HAP-1 (cell line): ENCODE results near the gene DSEL.

ENCODE experiments used
- DNase-seq, 2 experiments: peaks; one replicate each; pipeline ENCODE4 v3.0.0-alpha.2; 2016 to 2020; ENCODE audit warnings: low spot score in 2 of 2
- H3K27me3 ChIP-seq: fragments of 250-450 bp; sonication (Bioruptor Pico); 2 replicates; pipeline ENCODE4 v1.5.1; 2020; ENCODE audit warnings: low read depth, mild to moderate bottlenecking, moderate library complexity
- H3K36me3 ChIP-seq: fragments of 250-450 bp; sonication (Bioruptor Pico); replicated peaks from 2 replicates; pipeline ENCODE4 v1.5.1; 2020; ENCODE audit warnings: mild to moderate bottlenecking
- H3K4me1 ChIP-seq: fragments of 250-450 bp; sonication (Bioruptor Pico); 2 replicates; pipeline ENCODE4 v1.5.1; 2020; ENCODE audit warnings: mild to moderate bottlenecking
- H3K4me3 ChIP-seq: fragments of 250-450 bp; sonication (Bioruptor Pico); 2 replicates; pipeline ENCODE4 v1.5.1; 2020; ENCODE audit warnings: mild to moderate bottlenecking, moderate library complexity
- H3K9me3 ChIP-seq: fragments of 250-450 bp; sonication (Bioruptor Pico); 2 replicates; pipeline ENCODE4 v1.5.1; 2020; ENCODE audit warnings: mild to moderate bottlenecking, moderate library complexity
- in situ Hi-C: fragments of 300-500 bp; cut with MboI; formaldehyde crosslinking; loops from 3 replicates; pipeline ENCODE4 v1.14.3; 2020; ENCODE audit warnings: low sequenced_read_pairs, inconsistent platforms, mixed read lengths

Gene DSEL

DNA sequence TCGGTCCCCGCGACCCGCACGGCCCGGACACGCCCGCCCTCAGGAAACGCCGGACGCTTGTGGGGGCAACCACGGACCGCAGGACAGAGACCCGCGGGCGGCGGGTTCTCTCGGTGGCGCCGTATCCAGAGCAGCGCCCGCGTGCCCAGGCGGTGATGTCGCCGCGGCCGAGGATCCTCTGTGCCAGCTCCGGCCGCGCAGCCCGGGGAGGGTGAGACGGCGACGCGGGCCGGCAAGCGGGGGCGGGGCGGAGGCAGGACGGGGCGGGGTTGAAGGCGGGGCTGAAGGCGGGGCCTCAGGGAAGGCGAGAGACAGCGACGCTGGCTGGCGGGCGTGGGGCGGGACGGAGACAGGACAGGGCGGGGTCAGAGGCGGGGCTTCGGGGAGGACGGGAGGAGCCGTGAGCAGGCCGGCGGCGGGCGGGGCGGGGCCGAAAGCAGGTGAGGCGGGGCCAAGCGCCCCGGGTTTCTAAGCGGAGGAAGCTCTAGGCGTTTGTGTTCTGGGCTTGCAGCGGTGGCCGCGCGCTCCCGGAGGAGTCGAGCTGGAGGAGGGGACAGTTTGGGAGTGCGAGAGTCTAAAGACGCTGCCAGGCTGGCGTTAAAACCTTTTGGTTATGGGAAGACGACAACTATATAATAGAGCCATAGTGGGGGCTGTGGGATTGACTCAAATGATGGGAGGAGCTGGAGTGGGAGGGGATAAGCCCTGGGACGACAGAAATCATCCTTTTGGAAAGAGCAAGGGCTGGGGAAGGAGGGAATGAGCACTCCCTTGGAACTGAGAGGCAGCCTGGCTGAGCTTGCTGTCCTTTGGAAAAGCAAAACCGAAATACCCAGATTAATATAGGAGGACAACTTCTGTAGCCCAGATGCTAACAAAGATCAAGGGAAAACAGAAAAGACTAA is at the start of gene DSEL:
Gene DSEL, minus strand, starts transcription at position 182 of the 905 bp plus-strand sequence. CDS start 2,112 bp downstream, outside the sequence.
- peaks cover 14% of the 10 kb centered on the region for H3K4me1 ChIP-seq
- DNase-seq, result peak; percentile 85 to 98
- peaks cover 7% of the 10 kb centered on the region for H3K36me3 ChIP-seq
- no peaks in the 10 kb centered on the region for H3K9me3 ChIP-seq
- in situ Hi-C loops, result no loop called here
- H3K27me3 ChIP-seq, result no peaks in the 10 kb centered on the region
- H3K4me3 ChIP-seq, result peak within 1 kb of the TSS; percentile 77

DNA sequence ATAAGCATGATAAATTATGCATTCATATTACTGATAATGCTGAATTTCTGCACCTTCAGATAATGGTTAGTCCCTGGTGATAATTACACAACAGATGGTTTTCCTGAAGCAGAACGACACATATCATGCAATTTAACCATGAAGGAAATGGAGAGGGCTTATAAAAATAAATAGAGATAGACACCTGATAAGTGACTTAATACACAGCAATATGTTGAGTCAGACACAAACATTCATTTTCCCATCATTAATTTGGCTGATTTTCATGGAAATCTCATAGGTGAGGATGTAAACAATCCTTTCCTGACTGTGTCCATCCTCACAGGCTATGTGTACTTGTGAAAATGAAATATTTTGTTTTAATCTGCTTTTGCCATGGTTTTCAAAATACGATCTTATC is 36.9 kb upstream of the DSEL start:
- Histone ChIP-seq H3K27me3 (no peaks in the 10 kb centered on the region), H3K9me3 (no peaks in the 10 kb centered on the region), H3K36me3 (no peaks in the 10 kb centered on the region), H3K4me1 (no peaks in the 10 kb centered on the region), H3K4me3 (no peak overlapping the region)
- no peak for DNase-seq
- in situ Hi-C loops, result no loop called here

DNA sequence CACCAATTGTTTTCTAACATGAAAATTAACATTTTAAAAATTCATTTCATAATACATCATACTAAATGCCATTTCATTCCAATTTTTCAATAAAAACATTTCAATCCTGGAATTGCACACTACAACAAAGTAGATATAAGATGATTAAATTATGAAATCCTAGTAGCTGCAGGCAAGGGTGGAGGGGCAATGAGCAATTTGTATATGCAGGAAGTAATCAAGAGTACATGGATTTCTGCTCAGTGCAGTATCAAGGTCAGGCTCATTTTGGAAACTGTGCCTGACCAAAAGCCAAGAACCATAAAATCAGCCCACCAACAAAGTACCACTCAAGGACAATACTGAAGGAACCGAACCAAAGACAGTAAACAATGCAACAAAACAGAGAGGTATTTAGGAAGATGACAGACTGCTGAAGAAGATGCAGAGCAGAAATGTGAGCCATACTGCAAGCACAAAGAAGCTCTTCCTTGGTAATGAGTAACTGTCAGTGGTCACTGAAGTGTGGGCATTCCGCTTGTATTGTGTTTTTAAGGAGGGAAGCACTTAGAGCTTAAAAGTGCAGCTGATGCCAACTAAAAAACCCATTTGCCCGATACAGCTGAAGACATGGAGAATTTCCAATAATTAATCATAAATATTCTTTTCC is 34.5 kb upstream of the DSEL start:
- Histone ChIP-seq H3K36me3 (no peaks in the 10 kb centered on the region), H3K4me1 (no peaks in the 10 kb centered on the region), H3K4me3 (no peak overlapping the region), H3K27me3 (no peaks in the 10 kb centered on the region), H3K9me3 (no peaks in the 10 kb centered on the region)
- DNase-seq, result no peak
- in situ Hi-C loops, result no loop called here

DNA sequence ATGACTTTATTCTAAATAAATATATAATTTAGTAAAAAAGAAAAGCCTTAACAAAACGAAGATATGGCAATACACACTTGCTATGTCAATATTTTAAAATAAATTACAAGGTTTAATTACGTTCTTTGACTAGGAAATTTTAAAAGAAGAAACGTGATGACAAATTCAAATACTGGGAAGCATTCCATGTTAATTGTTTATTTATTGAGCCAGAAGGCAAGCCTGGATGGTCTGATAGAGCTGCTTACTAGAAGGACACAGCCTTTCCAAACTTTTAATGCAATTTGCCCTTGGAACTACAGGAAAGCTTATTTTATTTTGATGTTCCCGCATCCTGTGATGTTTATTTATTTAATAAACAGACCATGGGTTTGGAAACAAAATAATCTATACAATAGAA is 33.4 kb upstream of the DSEL start:
- Histone ChIP-seq H3K27me3 (no peaks in the 10 kb centered on the region), H3K4me1 (no peaks in the 10 kb centered on the region), H3K4me3 (no peak overlapping the region), H3K36me3 (no peaks in the 10 kb centered on the region), H3K9me3 (no peaks in the 10 kb centered on the region)
- in situ Hi-C loops, result no loop called here
- DNase-seq, result no peak

DNA sequence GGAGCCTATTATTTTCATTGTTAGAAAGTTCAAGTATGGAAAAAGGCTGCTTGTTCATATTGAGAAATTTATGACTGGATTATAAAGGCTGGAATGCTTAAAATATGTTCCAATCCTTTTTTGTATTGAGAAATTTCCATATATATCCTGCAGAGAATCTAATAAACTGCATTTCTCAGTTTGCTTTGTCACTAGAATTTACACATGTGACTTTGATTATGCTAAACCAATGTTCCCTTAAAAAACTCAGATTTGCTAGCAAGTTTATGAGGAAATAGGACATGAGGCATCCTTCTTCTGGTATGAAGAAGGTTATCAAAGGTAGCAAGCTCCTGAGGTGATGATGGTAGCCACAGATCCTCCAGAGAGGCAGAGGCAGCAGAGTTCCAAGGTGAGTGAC is 29.2 kb upstream of the DSEL start:
- no peaks in the 10 kb centered on the region for H3K36me3 ChIP-seq
- in situ Hi-C loops, result no loop called here
- no peak overlapping the region for H3K4me3 ChIP-seq
- H3K27me3 ChIP-seq, result no peaks in the 10 kb centered on the region
- H3K9me3 ChIP-seq, result no peaks in the 10 kb centered on the region
- H3K4me1 ChIP-seq, result no peaks in the 10 kb centered on the region
- DNase-seq, result no peak

DNA sequence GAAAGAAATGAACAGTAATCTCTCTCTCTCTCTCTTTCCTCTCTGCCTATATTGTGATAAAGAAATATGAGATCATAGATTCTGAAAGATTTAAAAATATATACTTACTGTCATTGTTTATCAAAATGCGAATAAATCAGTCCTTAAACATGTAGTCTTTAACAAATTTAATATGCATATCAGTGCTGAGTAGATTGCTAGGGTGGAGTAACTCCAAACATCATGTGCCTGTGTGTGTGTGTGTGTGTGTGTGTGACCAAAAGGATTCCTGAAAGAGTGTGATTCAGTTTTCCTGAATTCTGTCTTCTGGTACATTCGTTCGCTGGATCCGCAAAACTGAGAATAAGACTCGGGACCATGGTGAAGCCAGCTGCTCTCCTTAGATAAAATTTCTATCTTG is 24.0 kb upstream of the DSEL start:
- H3K36me3 ChIP-seq, result no peaks in the 10 kb centered on the region
- H3K27me3 ChIP-seq, result no peaks in the 10 kb centered on the region
- H3K9me3 ChIP-seq, result no peaks in the 10 kb centered on the region
- H3K4me3 ChIP-seq, result no peak overlapping the region
- DNase-seq, result no peak
- in situ Hi-C loops, result no loop called here
- no peaks in the 10 kb centered on the region for H3K4me1 ChIP-seq

DNA sequence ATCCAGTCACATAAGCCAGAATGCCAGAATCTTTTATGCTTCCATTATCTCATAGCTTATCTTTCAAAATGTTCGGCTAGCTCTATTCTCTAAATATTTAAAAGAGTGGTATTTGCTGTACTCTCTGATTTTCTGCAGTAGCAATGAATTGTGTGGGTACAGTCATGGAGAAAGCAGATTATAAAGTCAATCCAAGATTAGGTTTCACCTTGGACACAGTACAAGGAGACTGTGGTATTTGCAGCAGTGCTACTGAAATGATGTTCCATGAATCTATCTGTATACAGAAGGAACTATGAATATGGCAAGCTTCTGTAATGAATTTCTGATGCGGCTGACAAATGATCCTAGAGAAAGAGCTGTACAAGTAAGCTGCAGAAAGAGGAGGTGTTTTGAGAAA is 15.4 kb upstream of the DSEL start:
- no peaks in the 10 kb centered on the region for H3K4me1 ChIP-seq
- in situ Hi-C loops, result no loop called here
- H3K36me3 ChIP-seq, result no peaks in the 10 kb centered on the region
- DNase-seq, result no peak
- no peaks in the 10 kb centered on the region for H3K27me3 ChIP-seq
- H3K4me3 ChIP-seq, result no peak overlapping the region
- no peaks in the 10 kb centered on the region for H3K9me3 ChIP-seq

DNA sequence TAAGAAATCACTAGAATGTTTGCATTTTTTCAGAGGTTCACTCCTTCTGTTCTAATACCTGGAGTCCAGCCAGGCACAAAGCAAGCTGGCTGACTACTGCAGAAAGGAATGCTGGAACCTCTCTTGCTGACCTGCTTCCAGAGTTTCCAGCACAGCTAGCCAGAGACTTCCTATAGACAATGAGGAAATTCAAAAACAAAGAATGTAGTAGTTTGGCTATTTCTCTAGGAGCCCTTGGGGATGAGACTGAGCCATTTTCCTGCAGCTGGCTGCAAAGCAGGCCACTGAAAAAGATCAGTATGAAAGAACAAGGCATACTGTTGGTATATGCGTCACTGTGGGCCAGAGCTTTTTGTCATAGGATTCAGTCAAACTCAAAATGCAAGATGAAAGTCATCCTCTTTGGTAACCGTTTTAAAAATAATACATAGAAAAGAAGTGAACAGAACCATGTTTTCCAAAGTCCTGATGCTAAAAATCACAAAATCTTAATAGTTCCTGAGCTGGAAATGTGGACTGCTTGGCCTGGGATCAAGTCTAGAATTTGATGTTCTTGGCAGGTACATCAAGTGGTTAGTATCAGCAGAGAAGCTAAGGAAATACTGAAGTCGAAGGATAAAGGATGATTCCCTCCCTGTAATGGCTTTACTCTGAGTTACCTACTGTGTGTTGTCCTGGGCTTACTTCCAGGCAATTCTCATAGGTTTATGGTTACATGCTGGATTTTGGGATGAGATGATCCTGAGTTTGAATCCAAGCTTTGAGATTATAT is 9.0 kb upstream of the DSEL start:
- H3K27me3 ChIP-seq, result no peaks in the 10 kb centered on the region
- H3K4me3 ChIP-seq, result no peak overlapping the region
- H3K36me3 ChIP-seq, result no peaks in the 10 kb centered on the region
- no peaks in the 10 kb centered on the region for H3K4me1 ChIP-seq
- in situ Hi-C loops, result no loop called here
- no peak for DNase-seq
- H3K9me3 ChIP-seq, result no peaks in the 10 kb centered on the region

DNA sequence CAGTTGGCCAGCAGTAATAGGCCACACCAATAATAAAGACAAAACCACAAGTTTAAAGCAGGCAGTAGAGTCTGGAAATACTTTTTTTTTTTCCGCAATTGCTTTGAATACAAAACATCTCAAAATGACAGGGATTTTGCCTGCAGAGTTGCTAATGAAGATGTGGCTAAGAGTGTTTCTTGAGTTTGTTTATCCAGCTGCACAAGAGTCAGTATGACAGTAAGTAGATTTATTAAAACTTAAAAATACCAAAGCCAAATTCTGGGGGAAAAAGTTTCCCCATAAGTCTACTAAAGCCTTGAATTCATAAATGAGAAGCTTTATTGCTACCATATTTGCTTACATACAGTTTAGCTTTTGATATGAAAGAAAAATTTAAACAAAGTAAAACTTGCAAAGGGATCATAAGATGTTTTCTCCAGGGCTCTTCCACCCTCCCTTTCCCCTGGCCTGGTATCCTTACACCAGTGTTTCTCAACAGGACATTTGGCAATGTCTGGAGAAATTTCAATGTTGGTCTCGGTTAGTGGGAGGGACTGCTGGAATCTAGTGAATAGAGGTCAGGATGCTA is 3.9 kb upstream of the DSEL start:
- no peak for DNase-seq
- in situ Hi-C loops, result no loop called here

DNA sequence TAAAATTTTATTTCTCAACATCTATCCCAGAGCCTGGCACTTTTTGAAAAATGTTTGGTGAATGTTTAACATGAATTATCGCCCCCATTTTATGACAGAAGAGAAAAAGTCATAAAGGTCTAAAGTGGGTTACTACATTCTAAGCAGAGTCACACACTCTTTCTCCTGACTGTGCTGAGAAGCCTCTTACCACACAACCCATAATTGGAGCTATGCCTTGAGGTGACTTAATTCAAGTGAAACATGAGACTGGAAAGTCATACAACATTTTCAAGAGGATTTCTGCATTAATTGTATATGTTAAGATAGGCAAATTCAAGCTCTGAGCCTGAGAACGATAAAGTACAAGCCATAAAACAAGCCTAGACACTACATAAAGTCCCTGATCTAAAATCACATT is 3.1 kb upstream of the DSEL start:
- no peak for DNase-seq
- Histone ChIP-seq H3K9me3 (no peaks in the 10 kb centered on the region), H3K4me1 (peaks cover 14% of the 10 kb centered on the region), H3K27me3 (no peaks in the 10 kb centered on the region), H3K36me3 (0 out of 2 replicates have a peak, but pooled peaks cover 3% of the 10 kb centered on the region), H3K4me3 (no peak overlapping the region)
- in situ Hi-C loops, result no loop called here

More for the DNA sequence above, 3.9 kb upstream of the DSEL start:
- no peaks in the 10 kb centered on the region for H3K9me3 ChIP-seq
- H3K4me1 ChIP-seq, result peaks cover 5% of the 10 kb centered on the region
- H3K27me3 ChIP-seq, result no peaks in the 10 kb centered on the region
- no peak overlapping the region for H3K4me3 ChIP-seq
- H3K36me3 ChIP-seq, result no peaks in the 10 kb centered on the region

DNA sequence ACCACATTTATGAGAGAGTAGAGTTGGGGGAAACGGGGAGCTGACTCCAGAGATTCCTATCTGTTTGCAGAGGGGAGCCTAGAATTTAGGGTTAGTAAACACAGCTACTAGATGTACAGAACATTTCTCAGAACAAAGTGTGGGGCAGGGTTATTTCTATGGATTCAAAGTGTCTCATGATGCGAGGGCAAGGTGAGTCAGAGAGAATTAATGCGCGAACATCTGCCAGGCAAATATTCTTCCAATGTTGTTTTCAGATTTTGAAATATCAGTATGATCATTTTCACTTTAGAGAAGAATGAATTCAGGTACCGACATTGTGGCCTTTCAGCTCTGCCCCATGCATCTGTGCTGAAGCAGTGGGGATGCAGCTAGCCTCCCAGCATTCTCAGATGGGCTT is 2.0 kb upstream of the DSEL start:
- H3K4me3 ChIP-seq, result no peak overlapping the region
- in situ Hi-C loops, result no loop called here
- no peak for DNase-seq
- peaks cover 7% of the 10 kb centered on the region; the same call in 1 of the 2 replicates for H3K36me3 ChIP-seq
- peaks cover 14% of the 10 kb centered on the region for H3K4me1 ChIP-seq
- no peaks in the 10 kb centered on the region for H3K27me3 ChIP-seq
- H3K9me3 ChIP-seq, result no peaks in the 10 kb centered on the region

DNA sequence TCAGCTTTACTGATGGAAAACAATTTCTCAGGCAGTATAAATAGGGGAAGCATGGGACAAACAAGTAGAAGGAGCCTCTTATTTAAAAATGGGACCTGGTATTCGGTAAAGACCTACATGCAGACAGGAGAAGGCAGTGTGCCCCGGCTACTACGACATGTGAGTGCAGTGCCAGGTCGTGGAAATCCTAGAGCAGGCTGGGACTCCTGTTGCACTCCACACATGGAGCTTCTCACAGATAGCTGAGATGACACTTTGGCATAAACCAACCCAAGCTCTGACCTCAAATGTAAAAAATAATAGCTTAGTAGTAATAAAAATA is 885 bp upstream of the DSEL start:
- H3K9me3 ChIP-seq, result no peaks in the 10 kb centered on the region
- no peak for DNase-seq
- peaks cover 14% of the 10 kb centered on the region for H3K4me1 ChIP-seq
- in situ Hi-C loops, result no loop called here
- peak overlapping the region; percentile 77 for H3K4me3 ChIP-seq
- H3K36me3 ChIP-seq, result peaks cover 7% of the 10 kb centered on the region
- H3K27me3 ChIP-seq, result no peaks in the 10 kb centered on the region

DNA sequence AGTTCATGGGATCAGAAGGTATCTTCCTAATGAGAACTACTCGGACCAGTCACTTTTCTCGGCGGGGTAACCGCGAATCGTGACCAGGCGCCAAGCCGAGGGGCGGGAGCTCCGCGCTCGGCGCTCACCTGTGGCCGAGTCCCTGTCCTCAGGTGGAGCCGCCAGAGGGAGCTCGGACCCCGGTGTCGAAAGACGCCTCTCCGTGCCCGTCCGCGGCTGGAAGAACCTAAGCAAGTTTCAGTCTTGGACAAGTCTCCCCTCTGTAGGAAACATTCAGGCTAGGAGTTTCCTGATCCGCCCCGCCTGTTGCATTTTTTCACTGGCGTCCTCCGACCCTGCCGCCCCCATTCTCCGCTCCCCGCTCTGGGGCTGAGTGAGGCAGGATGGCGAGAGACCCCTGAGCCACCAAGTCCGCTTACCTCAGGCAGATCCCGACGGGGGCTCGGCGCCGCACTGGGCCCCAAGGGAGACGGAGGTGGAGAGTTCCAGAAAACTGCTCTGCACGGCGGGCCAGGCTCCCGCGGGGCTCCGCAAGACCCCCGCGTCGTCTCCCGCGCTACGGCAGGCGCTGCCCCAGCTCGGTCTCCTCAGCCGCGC is 480 bp downstream of the DSEL start:
- Histone ChIP-seq H3K4me1 (peaks cover 14% of the 10 kb centered on the region), H3K9me3 (no peaks in the 10 kb centered on the region), H3K4me3 (peak overlapping the region; percentile 77), H3K36me3 (peaks cover 7% of the 10 kb centered on the region), H3K27me3 (no peaks in the 10 kb centered on the region)
- DNase-seq, result peak; percentile 81 to 90
- in situ Hi-C loops, result no loop called here
